GF-D8 (cell line): ENCODE data around the gene ANKLE1.

Experiments used
- DNase-seq: peaks from one replicate; lab custom pipeline; 2025; lab: John Stamatoyannopoulos, UW

The ANKLE1 gene

DNA sequence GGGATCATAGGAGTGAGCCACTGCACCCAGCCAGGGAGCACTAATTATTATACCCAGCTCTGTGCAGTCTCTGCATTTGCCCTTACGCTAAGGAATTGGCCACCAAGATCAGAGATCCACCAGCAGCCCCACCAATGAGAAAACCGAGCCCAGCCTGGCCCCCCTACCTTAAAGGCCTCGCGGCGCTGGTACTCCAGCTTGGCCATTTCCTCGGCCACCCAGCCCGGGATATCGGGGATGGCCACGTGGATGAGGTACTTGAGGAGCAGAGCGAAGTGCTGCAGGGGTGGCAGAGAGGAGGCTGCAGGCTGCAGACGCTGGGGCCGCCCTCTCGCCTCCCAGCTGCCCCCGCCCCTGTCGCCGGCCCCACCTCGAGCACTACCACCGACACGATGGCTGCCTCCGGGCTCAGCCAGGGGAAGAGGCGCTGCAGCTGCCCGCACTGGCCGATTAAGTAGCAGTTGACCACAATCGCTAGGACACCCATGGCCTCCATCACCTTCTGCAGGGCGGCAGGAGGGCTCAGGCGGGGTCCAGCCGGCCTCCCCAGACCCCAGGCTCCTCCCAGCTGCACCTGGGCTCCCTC, 45.5 kb downstream of the ANKLE1 start:
- no peak for DNase-seq

DNA sequence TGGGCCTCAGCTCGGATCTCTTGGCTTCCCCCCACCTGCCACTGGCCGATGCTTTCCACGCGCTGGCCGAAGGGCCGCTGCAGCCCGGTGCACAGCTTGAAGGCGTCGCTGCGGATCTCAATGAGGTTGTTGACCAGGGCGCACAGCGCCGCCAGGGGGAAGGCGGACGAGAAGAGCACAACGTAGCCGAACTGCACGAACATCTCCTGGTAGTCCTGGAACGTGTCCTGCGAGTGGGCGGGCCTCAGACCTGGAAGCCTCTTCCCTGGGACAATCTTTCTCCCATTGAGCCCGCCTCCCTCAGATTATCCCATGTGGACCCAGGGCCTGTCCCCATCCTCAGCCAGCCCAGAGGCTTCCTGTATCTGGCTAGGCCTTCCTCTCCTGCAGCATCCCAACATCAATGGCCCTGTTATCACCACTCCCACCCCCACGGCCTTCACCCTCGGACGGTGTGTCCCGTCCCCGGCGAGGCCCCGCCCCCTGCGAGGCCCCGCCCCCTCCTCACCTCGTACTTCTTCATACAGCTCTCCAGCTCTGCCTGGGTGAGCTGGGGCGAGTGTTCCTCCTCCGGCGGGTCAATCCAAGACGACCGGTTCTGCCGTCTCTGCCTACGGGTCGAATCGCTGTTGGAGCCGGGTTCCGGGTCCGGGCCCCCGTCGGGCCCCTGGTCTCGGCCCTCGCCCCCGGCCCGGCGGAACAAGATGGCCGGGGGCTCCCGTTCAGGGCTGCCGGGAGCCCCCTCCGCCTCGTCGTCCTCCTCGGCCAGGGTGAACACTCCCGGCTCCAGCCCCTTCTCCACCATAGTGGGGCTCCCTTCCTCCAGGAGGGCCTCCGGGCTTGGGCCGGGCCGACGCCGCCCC, 46.2 kb downstream of the ANKLE1 start:
- DNase-seq: no peak

DNA sequence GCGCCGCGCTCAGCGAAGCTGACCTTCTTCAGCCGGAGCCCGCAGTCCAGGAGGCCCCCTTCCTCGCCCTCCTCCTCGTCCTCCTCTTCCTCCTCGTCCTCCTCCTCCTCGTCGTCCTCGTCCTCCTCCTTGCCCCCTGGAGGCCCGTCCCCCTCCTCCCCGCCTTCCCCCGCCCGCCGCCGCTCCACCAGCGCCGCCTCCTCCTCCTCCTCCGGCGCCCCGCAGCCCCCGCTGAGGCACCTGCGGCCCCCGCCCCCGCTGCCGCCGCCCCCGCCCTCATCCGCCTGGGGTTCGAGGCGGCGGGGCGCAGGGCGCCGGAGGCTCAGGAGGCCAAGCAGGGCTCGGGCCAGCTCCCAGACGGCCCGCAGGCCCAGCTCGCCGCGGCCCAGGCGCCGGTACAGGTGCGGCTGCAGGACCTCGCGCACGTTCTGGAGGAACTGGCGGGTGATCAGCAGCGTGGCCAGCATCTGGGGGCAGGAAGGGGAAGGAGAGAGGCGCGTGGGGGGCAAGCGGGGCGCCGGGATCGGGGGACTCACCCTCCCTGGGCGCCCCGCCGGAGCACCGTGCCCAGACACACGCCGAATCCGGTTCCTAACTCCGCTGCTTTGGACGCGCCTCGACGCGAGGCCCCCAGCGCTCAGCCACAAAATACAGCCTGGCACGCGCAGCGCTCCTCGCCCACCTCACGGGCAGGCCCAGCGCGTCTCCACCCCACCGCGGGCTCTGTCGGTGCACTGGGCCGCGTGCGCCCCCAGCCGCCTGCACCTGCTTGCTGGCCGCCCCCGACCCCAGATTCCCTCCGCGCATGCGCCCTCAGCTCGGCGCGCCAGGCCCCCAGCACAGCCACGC, 47.0 kb downstream of the ANKLE1 start:
- no peak for DNase-seq

DNA sequence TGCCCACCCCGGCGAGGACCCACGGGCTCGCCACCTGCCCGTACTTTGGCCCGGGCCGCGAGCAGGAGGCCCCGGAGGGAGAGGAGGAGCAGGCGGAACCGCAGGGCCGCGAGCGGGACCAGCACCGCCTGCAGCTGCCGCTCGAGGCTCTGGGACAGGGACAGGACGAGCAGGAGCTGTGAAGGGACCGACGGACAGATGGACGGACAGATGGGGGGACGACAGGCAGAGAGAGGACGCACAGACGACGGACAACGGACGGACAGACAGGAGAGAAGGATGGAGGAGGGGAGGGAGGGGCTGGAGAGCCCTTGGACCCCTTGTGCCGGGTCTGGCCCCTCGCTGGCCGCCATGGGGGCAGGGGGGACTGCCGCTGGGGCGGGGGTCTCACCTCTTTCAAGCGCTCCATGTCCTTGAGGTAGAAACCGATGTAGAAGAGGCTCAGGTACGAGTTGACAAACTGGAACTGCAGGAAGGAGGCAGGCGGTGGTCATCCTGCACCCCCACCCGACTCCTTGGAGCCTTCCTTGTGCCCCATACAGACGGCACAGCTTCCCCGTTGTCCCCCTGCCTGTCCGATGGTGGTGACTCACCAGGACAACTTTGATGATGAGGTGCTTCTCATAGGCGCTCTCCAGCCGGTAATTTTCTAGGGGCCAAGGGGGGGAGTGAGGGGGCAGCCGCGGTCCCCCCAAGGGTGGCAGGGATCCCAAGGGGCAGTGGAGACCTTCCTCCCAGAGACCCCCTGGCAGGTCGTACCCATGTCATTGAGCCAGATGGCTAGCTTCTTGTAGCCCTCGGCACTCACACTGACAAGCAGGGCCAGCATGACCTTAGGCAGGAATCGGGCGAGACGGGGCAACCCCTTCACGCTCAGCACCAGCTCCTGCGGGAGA, 47.9 kb downstream of the ANKLE1 start:
- DNase-seq: no peak

DNA sequence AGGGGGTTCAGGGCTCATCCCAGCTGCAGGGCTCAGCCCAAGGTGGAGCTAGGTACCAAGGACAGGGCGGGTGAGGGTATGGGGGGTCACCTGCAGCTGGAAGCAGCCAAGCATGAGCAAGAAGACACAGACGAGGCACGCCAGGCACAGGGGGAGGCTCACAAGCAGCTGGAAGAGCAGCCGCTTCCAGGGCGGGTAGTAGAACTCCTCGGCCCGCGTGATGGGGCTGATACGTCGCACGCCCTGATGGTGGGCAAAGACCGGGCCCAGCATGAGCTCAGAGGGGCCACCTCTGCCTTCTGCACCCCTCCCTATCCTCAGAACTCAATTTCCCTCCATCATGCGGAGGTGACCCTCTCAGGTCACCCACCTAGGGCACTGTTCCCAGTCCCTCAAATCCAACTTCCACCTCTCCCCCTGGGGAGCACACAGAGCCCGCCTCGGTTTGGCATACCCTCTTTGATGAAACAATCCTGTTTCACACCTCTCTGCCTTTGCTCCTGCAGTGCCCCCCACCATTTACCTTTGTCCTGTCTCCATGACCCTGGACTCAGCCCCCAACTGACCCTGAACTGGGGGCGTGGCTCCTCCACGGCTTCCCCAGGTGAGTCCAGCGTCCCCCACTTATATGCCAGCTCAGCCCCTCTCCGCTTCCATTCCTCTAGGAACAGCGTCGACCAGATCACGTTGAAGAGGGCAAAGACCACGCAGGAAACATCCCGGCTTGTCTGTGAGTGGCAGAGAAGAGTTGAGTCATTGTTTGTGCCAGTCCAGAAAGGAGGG, 48.8 kb downstream of the ANKLE1 start:
- no peak for DNase-seq

DNA sequence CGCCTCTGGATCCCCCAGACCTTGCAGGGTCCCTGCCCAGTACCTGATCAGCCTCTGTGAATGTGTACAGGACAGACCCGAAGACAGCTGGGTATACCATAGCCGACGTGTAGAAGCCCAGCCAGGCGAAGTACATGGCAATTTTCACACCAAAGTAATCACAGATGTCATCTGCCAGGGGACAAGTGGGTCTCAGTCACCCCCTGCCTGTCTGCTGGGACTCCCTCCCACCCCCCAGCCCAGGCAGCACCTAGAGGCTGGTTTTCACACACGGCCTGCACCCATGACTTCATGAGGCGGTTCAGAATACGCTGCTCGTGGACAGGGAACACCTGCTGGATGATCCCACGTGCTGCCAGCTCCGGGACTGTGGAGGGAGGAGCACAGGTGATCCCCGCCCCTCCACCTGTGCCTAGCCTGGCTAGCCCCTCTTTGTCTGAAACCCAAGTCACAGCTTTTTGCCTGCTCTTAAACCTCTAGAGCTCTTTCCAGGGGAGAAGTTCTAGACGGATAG, 49.4 kb downstream of the ANKLE1 start:
- DNase-seq: no peak

DNA sequence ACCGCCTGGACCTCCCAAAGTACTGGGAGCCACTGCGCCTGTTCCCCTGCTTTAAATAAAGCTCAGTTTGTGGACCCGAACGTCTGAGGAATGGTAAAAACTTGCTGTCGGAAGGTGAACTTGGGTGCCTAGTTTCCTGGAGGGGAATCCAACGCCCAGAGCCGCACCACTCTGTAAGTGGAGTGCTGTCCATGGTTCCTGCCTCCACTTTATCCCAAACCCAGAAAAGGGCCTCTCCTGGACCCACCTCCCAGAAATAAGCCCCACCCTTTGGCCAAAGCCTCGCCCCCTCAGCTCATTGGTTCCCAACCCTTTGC, 50.6 kb downstream of the ANKLE1 start:
- DNase-seq: no peak

DNA sequence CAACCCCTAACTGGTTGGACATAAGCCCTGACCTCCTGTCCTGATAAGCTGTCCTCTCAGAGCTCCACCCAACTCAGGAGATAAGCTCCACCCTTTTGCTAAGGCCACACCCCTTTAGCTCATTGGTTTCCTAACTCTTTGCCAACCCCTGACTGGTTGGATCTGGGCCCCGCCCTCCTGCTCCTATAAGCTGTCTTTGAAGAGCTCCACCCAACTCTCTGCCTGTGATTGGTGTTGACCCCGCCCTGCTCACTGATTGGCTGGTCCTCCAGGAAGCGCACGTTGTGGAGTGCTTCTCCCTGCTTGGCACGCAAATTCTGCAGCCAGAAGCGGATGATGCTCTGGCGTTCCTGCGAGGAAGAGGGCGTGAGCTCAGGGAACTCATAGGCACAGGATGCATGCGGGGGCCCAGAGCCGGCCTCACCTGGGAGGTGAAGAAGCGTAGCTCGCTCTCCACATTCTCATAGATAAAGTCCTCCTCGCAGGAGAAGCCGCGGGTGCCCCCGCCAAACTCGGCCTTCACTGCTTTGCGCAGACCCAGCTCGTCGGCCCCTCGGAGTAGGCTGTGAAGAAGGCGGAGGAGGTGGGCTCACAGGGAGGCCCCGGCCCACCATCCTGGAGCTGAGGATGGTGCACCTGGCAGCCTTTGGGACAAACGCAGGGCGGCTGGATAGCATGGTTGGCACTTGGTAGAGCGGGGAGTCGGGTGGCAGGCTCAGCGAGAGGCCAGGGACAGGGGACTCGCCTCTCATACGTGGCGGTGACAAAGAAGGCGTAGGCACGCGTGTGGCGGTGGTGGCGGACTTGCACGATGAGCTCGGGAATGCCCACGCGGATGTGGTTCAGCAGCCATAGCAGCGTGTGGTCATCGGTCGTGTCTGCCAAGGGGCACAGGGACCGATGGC, 51.2 kb downstream of the ANKLE1 start:
- DNase-seq: peak; percentile 18

DNA sequence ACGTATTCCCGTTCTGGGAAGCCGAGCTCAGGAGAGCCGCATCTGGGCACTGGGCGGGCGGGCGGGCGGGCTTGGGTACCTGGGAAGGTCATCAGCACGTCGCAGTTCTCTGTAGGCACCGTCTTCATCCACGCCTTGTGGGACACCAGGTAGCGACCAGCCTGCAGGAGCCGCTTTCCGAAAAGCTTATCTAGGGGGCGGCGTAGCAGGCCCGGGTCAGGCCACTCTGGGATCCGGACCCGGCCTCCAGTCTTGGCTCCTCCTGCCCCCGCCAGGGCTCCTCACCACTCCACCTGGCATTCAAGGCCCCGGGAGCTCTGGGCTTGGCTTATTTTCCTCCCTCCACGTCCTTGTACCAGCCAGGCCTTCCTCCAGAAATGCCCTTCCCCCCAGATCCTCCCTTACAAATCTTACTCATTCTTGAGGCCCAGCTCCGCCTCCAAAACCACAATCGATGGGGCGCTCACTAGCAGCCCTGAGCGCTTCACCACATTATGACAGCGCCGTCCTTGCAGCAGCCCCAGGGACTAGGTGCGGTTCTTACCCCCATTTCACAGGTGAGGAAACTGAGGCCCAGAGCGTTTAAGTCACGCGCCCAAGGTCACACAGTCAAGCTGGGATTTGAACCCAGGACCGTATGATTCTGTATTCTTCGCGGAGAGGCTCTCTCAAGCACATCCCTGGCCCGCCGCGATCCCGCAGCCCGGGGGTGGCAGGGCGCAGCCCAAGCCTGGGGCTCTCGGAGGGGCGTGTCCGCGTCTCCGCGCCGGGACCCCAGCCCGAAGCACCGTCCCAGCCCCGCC, 52.1 kb downstream of the ANKLE1 start:
- DNase-seq: peak; percentile 24

DNA sequence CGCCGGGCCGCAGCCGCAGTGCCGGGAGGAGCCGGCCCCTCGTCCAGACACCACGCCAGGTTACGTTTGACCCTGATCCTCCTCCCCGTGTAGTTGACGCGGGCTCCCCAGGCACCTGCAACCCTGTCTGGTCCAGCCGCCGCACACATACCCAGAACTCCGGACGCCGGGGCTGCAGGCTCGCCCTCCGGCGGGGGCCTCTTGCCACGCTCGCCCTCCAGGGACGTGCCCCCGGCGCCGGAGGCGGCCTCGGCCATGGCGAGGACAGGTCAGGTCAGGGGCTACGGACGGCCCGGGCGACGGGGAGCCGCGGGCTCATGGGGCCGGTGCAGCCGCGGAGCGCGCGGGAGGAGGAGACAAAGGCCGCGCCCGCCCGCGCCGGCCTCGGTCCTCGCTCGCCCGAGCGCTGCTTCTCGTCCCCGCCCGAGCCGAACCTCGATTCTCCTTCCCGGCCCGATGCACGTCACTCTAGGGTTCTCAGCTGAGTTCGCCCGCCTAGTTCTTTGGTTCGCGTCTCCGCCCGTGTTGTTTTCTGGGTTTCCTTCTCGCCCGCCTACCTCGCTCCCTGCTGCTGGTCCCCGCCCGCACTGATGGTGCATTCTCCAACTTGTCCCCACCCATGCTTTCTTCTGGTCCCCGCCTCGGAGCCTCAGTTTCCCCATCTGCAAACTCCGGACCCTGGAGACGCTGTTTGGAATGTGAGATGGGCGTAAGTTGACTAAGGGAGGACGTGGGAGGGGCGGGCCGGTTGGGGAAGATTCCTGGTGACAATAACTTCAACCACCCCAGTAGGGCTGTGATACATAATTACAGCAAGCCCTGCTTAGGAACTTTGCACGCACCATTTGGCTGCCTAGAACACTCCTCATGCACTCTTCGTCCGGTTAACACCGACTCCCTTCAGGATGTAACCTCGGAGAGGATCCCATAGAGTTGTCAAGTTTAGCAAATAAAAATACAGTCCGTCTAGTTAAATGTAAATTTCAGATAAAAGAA, 53.0 kb downstream of the ANKLE1 start, which contains the start of gene ANO8:
ANO8 (minus strand) TSS at position 442 of the 996 bp plus-strand sequence; CDS start at position 257, 185 bp downstream.
- peak; percentile 86 for DNase-seq

DNA sequence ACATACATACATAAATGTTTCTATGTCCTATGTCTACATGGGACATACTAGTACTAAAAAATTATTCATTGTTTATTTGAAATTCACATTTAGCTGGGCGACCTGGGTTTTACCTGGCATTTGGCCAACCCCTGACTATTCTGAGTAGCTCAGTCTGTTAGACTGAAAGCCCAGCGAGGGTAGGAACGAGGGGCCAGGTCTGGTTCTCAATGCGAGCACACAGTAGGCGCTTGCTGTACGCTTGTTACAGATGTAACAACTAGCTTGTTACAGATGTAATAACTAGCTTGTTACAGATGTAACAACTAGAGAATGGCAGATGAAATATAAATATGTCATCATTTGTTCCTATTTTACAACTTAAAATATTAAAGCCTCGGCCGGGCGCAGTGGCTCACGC, 53.9 kb downstream of the ANKLE1 start:
- no peak for DNase-seq
